OCI-LY1 (cell line): Measurements from ENCODE around the gene AFAP1L1.

Experiments used
- H2AFZ ChIP-seq: fragments of 200-600 bp; sonication (generic), shearing (Covaris generic); 2 replicates; pipeline ENCODE4 v1.6.0; 2014; ENCODE audit warnings: antibody characterized with exemption, mild to moderate bottlenecking, low read length
- H3F3A ChIP-seq: fragments of 200-600 bp; sonication (generic), shearing (Covaris generic); 2 replicates; pipeline ENCODE4 v1.6.0; 2014; ENCODE audit warnings: mild to moderate bottlenecking, antibody characterized with exemption, low read length, moderate library complexity; ENCODE audit not compliant: insufficient read depth
- H3K27ac ChIP-seq: fragments of 200-600 bp; sonication (generic); 2 replicates; pipeline ENCODE4 v1.5.1; 2014; ENCODE audit warnings: low read length, mixed run types, mild to moderate bottlenecking, low read depth; ENCODE audit not compliant: poor library complexity, severe bottlenecking
- H3K27me3 ChIP-seq: fragments of 200-600 bp; sonication (generic); 2 replicates; pipeline ENCODE4 v1.6.0; 2014; ENCODE audit warnings: antibody characterized with exemption, mild to moderate bottlenecking, low read length, moderate library complexity; ENCODE audit not compliant: insufficient read depth
- H3K36me3 ChIP-seq: fragments of 200-600 bp; sonication (generic); 2 replicates; pipeline ENCODE4 v1.6.1; 2014; ENCODE audit warnings: mild to moderate bottlenecking, antibody characterized with exemption, low read length, moderate library complexity, mixed read lengths; ENCODE audit not compliant: insufficient read depth
- H3K4me1 ChIP-seq: fragments of 200-600 bp; sonication (generic); 2 replicates; pipeline ENCODE4 v1.5.1; 2014; ENCODE audit warnings: mild to moderate bottlenecking, low read length, moderate library complexity; ENCODE audit not compliant: insufficient read depth, severe bottlenecking
- H3K4me2 ChIP-seq: fragments of 200-600 bp; sonication (generic), shearing (Covaris generic); 2 replicates; pipeline ENCODE4 v1.6.1; 2014; ENCODE audit warnings: low read length
- H3K4me3 ChIP-seq: fragments of 200-600 bp; sonication (generic); 2 replicates; pipeline ENCODE4 v1.5.1; 2014; ENCODE audit warnings: low read length, low read depth, mild to moderate bottlenecking, mixed read lengths; ENCODE audit not compliant: poor library complexity, severe bottlenecking
- H3K79me2 ChIP-seq: fragments of 200-600 bp; shearing (Covaris generic); 2 replicates; pipeline ENCODE4 v1.6.1; 2016; ENCODE audit warnings: mixed run types, low read length, mixed read lengths; ENCODE audit not compliant: insufficient read depth
- H3K9ac ChIP-seq: fragments of 200-600 bp; sonication (generic), shearing (Covaris generic); 2 replicates; pipeline ENCODE4 v1.6.1; 2014; ENCODE audit warnings: mild to moderate bottlenecking, low read length, mixed read lengths
- H3K9me2 ChIP-seq: fragments of 200-600 bp; sonication (generic), shearing (Covaris generic); 2 replicates; pipeline ENCODE4 v1.6.1; 2014; ENCODE audit warnings: low read depth, mild to moderate bottlenecking, low read length, mixed read lengths
- H3K9me3 ChIP-seq: fragments of 200-600 bp; shearing (Covaris generic); 2 replicates; pipeline ENCODE4 v1.6.1; 2014; ENCODE audit warnings: low read length, mixed read lengths
- H4K20me1 ChIP-seq: fragments of 200-600 bp; sonication (generic), shearing (Covaris generic); 2 replicates; pipeline ENCODE4 v1.6.0; 2016; ENCODE audit warnings: mild to moderate bottlenecking, low read length; ENCODE audit not compliant: insufficient read depth
- CTCF ChIP-seq: fragments of 200-600 bp; sonication (generic), shearing (Covaris generic); IDR thresholded peaks from 2 replicates; pipeline ENCODE4 v1.5.1; 2017; ENCODE audit warnings: mild to moderate bottlenecking, antibody characterized with exemption, low read length, moderate library complexity, mixed read lengths
- EZH2 ChIP-seq: fragments of 200-600 bp; sonication (generic), shearing (Covaris generic); IDR thresholded peaks from 2 replicates; pipeline ENCODE4 v1.8.0; 2017; ENCODE audit warnings: borderline replicate concordance, mixed run types, mild to moderate bottlenecking, antibody characterized with exemption, low read length, moderate library complexity, mixed read lengths

AFAP1L1 gene

DNA sequence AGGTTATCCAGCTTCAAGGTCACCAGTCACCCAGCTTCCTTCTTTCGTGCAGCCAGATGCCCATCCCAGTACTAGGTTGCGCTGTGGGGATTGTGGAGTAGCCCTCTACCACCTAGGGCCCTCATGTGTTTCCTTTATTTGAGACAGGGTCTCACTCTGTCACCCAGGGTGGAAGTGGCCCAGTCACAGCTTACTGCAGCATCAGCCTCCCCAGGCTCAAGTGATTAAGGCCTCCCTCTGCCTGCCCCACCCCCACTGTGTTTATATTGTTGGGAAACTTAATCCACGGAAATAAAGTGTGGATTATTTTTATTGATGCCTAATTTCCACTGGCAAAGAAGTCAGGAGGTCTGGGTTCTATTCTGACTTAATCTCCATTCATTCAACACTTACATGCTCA lies 103.1 kb downstream of the AFAP1L1 start:
- Histone ChIP-seq H3K4me3 (no peak overlapping the region), H3K4me2 (no peak overlapping the region), H3K79me2 (no peaks in the 10 kb centered on the region), H2AFZ (no peak overlapping the region), H3K9me2 (no peaks in the 10 kb centered on the region), H3K9me3 (no peaks in the 10 kb centered on the region), H3K27me3 (no peaks in the 10 kb centered on the region), H3K9ac (no peak overlapping the region), H3K4me1 (no peaks in the 10 kb centered on the region), H3F3A (no peaks in the 10 kb centered on the region), H4K20me1 (no peaks in the 10 kb centered on the region), H3K36me3 (no peaks in the 10 kb centered on the region), H3K27ac (no peak overlapping the region)
- no peak for TF ChIP-seq CTCF
- TF ChIP-seq EZH2, result no peak

- Histone ChIP-seq H3K9me3 (no peaks in the 10 kb centered on the region), H3K27ac (no peak overlapping the region), H3K9ac (no peak overlapping the region), H3K79me2 (no peaks in the 10 kb centered on the region), H3F3A (no peaks in the 10 kb centered on the region), H3K27me3 (no peaks in the 10 kb centered on the region), H3K4me2 (no peak overlapping the region), H4K20me1 (no peaks in the 10 kb centered on the region), H2AFZ (no peak overlapping the region), H3K9me2 (no peaks in the 10 kb centered on the region), H3K4me1 (peaks cover 1% of the 10 kb centered on the region), H3K36me3 (no peaks in the 10 kb centered on the region), H3K4me3 (no peak overlapping the region)
- TF ChIP-seq EZH2, result no peak
- TF ChIP-seq CTCF, result no peak
Measured at GRCh38 chr5:149375434-149375833, 103.8 kb downstream of the AFAP1L1 start.

DNA sequence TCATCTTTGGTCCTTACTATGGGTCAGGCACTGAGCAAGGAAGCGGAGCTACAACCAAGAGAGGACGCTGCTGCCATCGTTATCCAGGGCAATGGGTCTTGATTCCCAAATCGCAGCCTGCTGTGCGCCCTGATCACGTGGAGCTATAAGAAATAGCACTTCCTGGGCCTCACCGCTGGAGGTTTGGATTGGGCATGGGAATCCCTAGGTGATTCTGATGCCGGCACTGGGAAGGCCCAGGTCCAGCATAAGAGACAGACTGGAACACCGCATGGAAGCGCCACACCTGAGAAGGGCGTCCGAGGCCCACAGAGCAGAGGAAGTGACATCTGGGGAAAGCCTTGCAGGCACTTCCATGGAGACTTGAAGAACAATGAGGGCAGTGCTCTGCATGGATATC lies 104.4 kb downstream of the AFAP1L1 start:
- Histone ChIP-seq H3K9me2 (no peaks in the 10 kb centered on the region), H3K27ac (no peak overlapping the region), H3K4me1 (peaks cover 8% of the 10 kb centered on the region), H4K20me1 (no peaks in the 10 kb centered on the region), H3K36me3 (no peaks in the 10 kb centered on the region), H3K9me3 (no peaks in the 10 kb centered on the region), H3K9ac (no peak overlapping the region), H3K27me3 (no peaks in the 10 kb centered on the region), H2AFZ (no peak overlapping the region), H3K79me2 (no peaks in the 10 kb centered on the region), H3K4me3 (no peak overlapping the region), H3K4me2 (no peak overlapping the region), H3F3A (no peaks in the 10 kb centered on the region)
- TF ChIP-seq EZH2 (no peak), CTCF (no peak)
